DMS153 treated with DMSO at 0.1 percent for 48 hours (cell line): ENCODE results near the gene OR14A16.

Experiments used
- DNase-seq: peaks from one replicate; lab custom pipeline; 2025; ENCODE audit not compliant: unreplicated experiment; lab: John Stamatoyannopoulos, UW

OR14A16 gene

DNA sequence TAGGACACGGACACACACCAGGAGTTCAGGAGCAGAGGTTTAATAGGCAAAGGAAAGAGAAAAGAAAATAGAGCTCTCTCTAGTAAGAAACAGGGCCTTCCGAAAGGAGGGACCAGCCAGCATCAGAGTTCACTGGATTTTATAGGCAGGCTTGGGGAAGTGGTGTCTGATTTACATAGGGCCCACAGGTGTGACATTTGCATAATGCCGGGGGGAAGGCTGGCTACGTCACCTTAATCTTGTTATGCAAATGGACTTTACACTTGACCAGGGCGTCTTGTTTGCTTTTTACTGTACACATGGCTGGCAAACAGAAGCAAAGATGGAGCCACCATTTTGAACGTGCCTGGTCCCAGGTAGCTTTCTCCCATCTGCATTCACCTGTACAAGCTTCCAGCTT is at the start of gene OR14A16:
OR14A16 (minus strand) TSS at position 97 of the 400 bp plus-strand sequence. CDS start 8,390 bp downstream, outside the sequence.
- DNase-seq: no peak

- DNase-seq: no peak
These were observed 41.5 kb upstream of the OR14A16 start for GRCh38 chr1:247865416-247865815.

DNA sequence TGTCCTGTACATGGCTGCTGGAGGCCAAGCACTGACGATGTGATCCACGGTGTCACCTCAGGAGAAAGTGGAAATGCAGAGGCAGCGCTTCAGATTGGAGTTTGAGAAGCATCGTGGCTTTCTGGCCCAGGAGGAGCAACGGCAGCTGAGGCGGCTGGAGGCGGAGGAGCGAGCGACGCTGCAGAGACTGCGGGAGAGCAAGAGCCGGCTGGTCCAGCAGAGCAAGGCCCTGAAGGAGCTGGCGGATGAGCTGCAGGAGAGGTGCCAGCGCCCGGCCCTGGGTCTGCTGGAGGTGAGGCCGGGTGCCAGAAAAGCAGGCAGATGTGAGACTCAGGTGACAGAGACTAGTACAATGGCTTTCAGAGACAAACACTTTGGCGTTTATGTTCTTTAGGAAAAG is 40.7 kb upstream of the OR14A16 start:
- DNase-seq: no peak

DNA sequence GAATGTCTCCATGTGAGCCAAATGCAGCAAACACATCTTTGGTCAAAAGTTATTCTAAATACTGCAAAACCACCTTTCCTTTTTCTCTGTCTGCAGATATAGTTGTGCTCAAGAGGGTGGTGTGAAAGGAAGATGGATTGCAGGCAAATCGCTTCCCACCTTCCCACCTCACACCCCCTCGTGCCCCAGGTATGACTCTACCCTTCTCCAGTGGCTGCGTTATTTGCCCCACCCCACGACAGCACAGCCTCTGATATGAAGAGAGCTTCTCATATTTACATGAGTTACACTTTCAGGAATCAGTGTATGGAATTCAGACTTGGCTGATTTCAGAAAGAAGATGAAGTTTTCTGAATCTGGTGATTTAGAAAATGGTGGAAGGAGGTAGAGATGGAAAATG is 38.8 kb upstream of the OR14A16 start:
- no peak for DNase-seq

GRCh38 chr1:247857985-247858619 is 34.2 kb upstream of the OR14A16 start:
- DNase-seq: no peak

DNA sequence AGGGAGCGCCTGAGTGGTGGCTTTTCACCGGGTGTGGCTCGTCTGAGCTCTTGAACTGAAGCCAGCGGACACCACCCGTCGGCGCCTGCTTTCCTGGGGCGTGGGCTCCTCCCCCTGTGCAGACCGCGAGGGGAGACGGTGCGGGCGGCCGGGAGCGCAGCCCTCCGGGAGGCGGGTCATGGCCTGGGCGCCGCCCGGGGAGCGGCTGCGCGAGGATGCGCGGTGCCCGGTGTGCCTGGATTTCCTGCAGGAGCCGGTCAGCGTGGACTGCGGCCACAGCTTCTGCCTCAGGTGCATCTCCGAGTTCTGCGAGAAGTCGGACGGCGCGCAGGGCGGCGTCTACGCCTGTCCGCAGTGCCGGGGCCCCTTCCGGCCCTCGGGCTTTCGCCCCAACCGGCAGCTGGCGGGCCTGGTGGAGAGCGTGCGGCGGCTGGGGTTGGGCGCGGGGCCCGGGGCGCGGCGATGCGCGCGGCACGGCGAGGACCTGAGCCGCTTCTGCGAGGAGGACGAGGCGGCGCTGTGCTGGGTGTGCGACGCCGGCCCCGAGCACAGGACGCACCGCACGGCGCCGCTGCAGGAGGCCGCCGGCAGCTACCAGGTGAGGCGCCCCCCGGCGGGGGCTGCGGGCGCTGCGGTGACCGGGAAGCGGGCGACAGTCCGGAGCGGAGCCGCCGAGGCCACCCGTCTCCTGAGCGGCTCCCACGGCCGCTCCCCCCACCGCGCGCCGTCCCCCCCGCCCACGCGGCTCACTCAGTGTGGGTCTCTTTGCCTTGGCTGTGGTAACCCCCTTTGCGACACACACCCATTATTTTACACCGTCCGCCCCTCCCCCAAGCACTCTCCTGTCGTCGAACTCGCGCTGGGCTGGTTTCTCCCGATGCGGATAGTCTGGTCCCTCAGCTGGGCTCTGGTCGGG is 33.4 kb upstream of the OR14A16 start, which contains the start of gene TRIM58:
TRIM58 (plus strand) TSS at position 119 of the 916 bp plus-strand sequence; CDS start at position 179, 60 bp downstream.
- no peak for DNase-seq

GRCh38 chr1:247855911-247856310 is 32.0 kb upstream of the OR14A16 start:
- DNase-seq: no peak

DNA sequence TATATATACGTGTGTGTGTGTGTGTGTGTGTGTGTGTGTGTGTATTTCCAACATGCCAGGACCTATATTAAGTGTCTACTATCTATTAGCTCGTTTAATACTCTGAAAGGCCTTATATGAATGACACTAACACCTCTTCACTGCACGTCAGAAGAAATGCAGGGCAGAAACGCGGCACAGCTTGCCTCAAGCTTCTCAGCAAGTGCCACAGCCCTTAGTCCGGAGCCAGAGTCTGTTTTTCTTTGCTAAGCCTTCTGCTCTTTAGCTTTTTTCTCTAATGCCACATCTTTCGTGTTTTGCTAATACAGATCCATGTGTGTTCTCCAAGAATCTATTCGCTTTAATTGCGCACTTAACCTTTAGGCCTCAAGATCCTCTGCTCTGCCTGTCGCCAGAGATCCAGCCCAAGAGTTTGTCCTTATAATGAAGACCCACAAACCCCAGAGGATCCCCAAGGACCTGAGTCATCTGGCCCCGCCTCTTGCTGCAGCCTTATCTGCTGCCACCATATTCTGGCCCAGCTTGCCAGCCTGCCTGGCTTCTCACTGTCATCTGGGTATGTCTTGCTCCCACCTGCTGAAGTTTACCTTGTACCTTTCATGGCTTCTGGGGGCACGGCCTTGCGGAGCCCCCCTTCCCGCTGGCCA is 31.1 kb upstream of the OR14A16 start:
- no peak for DNase-seq

DNA sequence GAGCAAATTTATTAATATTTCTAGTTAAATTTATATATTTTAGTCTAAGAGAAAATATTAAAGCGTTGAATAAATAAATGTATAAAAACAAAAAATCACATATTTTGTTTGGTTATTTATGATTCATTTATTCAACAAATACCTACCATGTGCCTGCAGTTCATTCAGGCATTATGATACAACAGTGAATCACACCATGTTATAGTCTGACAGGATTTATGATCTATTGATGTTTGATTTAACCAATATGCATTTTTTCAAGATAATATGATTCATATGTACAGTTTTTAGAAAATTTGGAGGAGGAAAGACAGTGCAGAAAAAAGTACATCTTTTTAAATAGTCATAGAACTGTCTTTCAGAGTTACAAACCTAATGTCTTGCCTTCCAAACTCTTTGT is 25.7 kb upstream of the OR14A16 start:
- DNase-seq: no peak

DNA sequence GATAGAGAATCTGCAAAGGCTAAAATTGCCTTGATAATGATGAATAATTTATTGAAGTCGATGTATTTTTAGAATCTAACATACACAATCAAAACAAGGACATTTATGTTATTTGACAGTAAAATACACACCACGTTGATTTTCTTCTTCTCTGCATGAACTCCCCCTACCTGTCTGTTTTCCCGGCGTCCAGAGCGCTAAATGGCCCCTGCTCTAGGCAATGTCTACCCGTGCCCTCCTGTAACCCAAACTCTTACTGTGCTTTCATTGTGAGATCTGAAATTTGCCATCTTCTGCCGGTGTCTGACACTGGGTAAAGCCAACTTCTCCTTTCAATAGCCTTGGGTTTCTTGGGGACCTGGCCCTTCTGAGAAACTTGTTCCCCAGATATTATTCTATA is 24.4 kb upstream of the OR14A16 start:
- DNase-seq: no peak

DNA sequence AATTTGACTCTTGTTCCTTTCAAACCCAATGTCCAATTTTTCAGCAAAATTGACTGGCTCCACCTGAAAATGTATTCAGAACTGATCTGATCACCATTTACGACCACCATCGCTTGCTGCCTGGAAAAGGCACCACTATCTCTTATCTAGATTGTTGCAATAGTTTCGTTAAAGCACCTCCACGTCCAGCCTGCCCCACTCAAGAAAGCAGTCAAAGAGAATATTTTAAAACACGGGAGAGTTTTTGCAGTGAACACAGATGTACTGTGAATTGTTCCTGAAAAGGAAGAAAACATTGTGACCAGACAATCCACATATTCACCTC is 21.7 kb upstream of the OR14A16 start:
- DNase-seq: no peak

DNA sequence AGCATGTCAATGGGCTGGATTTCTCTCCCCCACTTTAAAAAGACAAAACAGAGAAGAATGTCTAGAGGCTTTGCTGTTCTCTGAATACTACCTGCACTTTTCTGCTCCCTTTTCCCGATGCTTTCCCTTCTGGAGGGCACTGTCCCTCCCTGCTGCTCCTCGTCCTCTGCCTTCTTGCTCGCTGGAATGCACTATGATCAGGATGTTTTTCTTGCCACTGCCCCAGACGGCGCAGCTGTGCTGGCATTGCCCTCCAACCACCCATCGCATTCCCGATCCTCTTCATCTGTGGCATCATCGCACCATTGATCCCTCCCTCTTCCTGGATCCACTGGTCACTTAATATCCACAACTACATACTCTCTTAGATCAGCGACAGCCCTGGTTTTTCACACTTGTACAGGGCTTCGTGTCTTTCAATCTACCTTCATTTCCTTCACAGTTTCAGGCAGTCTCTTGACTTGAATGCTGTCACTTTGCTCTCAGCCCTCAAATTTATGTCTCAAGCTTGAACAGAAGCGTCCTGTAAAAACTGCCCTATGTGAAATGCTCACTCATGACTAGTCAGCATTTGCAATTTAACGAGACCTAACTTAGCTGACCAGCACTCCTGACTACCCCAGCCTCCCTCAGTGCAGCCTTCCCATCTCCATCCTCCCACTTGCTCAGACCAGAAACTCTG is 21.2 kb upstream of the OR14A16 start:
- no peak for DNase-seq

DNA sequence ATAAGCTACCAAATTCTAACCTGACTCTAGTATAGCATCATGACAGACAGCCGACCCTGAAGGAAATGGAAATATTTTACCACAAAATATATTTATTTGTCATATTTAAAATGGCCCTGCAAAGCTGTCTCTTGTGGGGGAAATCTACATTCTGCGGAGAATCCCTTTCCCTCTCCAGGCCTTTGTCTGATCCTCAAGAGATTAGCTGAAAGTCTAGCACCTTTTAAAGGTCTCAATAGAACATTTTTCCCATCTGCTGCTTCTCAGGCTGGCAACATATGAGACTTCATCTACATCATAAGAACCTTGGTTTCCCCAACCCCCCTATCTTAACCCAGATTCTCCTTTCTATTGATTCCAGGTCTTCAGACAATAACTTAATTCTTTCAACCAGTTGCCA is 19.5 kb upstream of the OR14A16 start:
- DNase-seq: no peak

DNA sequence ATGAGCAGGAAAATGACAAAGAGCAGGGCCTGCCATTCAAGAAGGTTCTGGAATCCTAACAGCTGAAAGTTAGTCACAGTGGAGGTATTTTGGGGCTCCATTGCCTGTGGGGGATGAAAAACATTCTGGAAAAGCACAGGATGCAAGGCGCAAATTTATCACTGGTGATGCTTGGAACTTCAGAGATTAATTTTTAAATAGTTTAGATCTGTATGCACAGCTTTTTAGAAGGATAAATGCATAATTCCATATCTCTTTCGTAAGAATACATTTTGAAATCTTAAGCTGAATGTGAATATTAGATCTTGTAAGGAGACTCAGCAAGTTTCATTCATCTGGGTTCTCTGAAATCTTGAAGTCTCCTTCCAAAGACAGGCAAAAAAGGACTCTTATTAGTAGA is 17.9 kb upstream of the OR14A16 start, which contains the start of gene OR11L1:
OR11L1 (minus strand) TSS at position 101 of the 400 bp plus-strand sequence; CDS start at position 101, 0 bp downstream.
- DNase-seq: no peak

DNA sequence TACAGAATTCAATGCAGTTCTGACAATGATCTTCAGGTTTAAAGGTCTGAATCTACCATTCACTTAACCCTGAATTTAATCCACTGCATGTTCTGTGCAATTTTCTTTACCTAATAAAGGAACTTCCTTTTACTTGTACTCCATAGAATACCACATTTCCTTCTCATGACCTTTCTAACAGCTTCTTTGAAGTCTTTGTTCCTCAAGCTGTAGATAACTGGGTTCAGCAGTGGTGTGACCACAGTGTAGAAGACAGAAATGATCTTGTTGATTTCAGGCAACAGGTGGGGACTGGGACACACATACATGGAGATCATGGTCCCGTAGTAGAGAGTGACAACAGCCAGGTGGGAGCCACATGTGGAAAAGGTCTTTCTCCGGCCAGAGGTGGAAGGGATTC is 16.9 kb upstream of the OR14A16 start:
- no peak for DNase-seq

DNA sequence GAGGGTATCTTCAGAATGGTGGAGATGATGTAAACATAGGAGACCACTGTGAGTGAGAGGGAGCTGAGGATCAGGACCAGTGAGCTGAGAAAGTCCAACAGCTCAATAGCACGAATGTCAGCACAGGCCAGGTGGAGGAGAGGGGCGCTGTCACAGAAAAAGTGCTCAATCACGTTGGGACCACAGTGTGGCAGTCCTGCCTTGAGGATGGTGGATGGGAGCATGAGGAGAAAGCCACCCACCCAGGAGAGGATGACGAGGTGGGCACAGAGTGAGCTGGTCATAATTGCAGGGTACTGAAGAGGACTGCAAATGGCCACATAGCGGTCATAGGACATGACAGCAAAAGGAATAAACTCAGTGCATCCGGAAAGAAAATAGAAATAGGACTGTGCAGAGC is 9.7 kb upstream of the OR14A16 start:
- no peak for DNase-seq

DNA sequence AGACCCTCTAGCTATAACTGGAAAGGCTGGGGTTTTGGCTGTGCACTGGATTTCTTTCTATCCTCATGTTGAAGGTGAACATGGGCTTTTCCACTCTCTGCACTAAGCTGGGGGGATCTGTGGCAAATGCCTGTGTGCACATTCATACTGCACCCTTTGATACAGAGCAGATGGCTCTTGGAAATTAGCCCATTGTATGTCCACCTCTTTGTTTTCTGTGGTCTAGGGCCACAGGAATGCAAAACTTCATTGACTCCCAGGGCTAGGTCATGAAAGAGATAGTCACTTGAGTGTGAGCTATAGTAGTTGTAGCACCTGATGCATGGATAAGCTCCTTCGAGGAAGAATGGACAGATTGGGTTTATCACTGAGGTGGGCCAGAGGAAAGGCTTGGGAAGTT is 5.7 kb upstream of the OR14A16 start:
- no peak for DNase-seq

- no peak for DNase-seq
These were observed 1.4 kb upstream of the OR14A16 start for GRCh38 chr1:247825362-247825761.

DNA sequence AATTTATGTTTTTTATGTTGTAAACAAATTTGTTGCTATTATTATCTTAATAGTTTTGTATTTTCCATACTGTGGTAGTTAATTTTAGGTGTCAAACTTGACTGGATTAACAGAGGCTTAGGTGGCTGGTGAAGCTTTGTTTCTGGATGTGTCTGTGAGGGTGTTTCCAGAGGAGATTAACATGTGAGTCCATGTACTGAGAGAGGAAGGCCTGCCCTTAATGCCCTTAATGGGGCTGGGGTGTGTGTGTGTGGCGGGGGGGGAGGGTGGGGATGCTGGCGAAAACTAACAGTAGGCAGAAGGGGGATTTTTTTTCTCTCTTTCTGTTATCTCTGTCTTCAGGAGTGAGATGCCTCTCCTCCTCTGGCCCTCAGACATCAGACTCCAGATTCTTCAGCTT is 1.9 kb downstream of the OR14A16 start:
- no peak for DNase-seq

- DNase-seq: no peak
These were observed 11.3 kb downstream of the OR14A16 start for GRCh38 chr1:247812637-247813036.

DNA sequence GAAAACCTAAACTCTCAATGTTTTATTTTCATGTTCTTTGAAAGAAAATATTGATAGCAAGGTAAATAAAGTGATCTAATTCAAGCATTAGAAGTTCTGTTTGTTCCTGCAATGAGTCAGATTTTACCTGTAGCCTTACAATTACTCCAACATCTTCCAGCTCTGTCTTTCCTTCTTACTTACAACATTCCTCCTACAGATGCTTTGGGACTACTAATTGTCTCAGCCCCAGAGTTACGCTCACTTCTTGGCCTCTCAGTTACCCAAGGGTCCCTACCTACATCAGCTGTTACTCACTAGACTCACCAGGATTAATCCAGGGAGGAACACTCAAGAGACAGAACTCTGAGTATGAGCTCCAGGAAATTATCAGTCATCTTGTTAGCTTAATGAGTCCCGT is 26.4 kb downstream of the OR14A16 start:
- DNase-seq: no peak
